Transverse colon (tissue), 4 donors: Measurements from ENCODE around the gene PTK7.

Experiments used
- CTCF ChIP-seq, 5 experiments: fragments of 200-600 bp in 3 of 5; fragments of 450-650 bp in 2 of 5; sonication (generic) in 3 of 5; IDR thresholded peaks; 1 replicate in 2 of 5; 2 replicates in 3 of 5; pipeline ENCODE4 v1.5.1; 2016 to 2017; ENCODE audit warnings: antibody characterized with exemption in 5 of 5, inconsistent platforms in 3 of 5, mild to moderate bottlenecking in 2 of 5, moderate library complexity in 1 of 5
- EP300 ChIP-seq: sonication (generic); formaldehyde crosslinking; IDR thresholded peaks from one replicate; pipeline ENCODE4 v1.6.1; 2017; ENCODE audit warnings: antibody characterized with exemption, low read depth
- POLR2A ChIP-seq: fragments of 450-650 bp; IDR thresholded peaks from one replicate; pipeline ENCODE4 v1.6.1; 2016; ENCODE audit warnings: antibody characterized with exemption, mild to moderate bottlenecking, moderate library complexity
- POLR2AphosphoS5 ChIP-seq, 3 donors: sonication (generic); formaldehyde crosslinking; IDR thresholded peaks; one replicate each; pipeline ENCODE4 v1.6.1; 2016; ENCODE audit warnings: antibody characterized with exemption in 3 of 3

- TF ChIP-seq CTCF (IDR thresholded peaks at IDR 0.05) (no peak), POLR2A (no peak), POLR2AphosphoS5 (IDR thresholded peaks at IDR 0.05) (no peak), EP300 (no peak)
Measured at GRCh38 chr6:43173591-43174262, 97.6 kb downstream of the PTK7 start.
